AG09319 (cell line): ENCODE results near the gene TOMM5.

Source experiments
- DNase-seq: peaks from one replicate; pipeline ENCODE4 v3.0.0-alpha.2; 2010; ENCODE audit warnings: low read depth; ENCODE audit errors: extremely low read depth
- TF ChIP-seq, protein P1 (sequence below): IDR thresholded peaks from 2 replicates; pipeline ENCODE4 v1.5.1; 2011; ENCODE audit warnings: low read depth, mild to moderate bottlenecking, inconsistent platforms, low read length, moderate library complexity

TOMM5 gene

DNA sequence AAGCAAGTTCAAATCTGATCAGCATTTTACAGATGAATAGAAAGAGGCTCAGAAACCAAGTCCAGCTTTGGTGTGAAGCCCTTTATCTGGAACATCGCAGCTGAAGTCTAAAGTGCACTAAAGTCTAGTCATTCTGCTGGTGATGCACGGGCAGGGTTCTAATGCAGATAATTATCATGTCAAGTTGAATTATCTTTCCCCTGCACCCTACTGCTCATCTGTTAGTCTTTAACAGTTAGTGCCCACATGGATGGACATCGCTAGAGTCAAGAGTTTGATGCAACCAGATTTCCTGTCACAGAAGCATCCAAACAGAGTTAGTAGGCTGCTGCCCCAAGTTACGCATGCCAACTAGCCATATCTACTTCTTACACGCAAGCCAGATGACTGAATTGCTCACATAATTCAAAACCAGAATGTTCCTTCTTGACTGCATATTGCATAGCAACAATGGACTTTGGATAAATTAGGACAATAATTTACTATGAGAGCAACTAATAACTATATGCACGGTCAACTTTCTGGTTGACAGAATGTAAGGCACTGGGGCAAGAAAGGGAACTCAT, 1.6 kb upstream of the TOMM5 start:
- no peak for DNase-seq
- TF ChIP-seq, protein P1, sequence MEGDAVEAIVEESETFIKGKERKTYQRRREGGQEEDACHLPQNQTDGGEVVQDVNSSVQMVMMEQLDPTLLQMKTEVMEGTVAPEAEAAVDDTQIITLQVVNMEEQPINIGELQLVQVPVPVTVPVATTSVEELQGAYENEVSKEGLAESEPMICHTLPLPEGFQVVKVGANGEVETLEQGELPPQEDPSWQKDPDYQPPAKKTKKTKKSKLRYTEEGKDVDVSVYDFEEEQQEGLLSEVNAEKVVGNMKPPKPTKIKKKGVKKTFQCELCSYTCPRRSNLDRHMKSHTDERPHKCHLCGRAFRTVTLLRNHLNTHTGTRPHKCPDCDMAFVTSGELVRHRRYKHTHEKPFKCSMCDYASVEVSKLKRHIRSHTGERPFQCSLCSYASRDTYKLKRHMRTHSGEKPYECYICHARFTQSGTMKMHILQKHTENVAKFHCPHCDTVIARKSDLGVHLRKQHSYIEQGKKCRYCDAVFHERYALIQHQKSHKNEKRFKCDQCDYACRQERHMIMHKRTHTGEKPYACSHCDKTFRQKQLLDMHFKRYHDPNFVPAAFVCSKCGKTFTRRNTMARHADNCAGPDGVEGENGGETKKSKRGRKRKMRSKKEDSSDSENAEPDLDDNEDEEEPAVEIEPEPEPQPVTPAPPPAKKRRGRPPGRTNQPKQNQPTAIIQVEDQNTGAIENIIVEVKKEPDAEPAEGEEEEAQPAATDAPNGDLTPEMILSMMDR: no peak

DNA sequence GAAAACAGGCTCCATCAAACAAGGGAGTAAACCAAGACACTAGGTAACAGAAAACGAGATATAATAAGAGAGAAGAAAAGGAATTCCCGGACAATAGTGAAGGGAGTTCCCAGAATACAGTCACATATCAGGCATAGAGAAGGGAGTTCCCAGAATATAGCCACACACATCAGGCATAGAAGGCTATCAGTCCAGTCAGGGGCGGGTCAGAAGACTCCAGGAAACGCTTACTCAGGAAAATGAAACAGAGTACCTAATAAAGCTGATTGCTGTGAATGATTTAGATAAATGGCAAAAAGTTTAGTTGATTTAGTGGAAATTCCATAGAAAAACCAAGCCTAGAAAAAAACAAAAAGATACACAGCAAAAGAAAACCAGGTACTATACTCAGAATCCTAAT, 4.9 kb downstream of the TOMM5 start:
- no peak for DNase-seq
- TF ChIP-seq, protein P1: no peak

DNA sequence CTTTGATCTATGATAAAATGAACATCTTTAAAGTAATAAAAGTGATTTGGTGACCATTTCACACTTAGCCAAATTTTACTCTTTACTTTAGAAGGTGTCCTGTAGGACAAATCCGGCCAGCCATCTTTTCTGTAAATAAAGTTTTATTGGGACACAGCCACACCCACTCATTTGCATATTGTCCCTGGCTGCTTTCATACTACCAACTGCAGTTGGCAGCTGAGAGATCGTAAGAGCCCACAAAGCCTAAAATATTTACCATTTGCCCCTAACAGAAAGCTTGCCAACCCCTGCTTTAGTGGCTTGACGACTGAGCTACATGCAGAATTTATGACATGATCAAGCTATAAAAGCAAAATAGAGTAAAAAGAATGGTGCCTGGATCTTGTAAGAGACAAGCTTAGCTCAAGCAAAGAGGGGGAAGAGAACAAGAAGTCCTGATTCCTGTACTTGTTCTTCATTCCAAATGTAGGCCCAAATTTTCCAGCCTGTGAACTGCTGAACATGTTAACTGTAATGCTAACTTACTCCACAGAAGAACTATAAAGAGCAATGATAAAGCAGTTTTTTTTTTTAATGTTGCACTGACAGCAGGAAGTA, 8.8 kb downstream of the TOMM5 start:
- DNase-seq: no peak

DNA sequence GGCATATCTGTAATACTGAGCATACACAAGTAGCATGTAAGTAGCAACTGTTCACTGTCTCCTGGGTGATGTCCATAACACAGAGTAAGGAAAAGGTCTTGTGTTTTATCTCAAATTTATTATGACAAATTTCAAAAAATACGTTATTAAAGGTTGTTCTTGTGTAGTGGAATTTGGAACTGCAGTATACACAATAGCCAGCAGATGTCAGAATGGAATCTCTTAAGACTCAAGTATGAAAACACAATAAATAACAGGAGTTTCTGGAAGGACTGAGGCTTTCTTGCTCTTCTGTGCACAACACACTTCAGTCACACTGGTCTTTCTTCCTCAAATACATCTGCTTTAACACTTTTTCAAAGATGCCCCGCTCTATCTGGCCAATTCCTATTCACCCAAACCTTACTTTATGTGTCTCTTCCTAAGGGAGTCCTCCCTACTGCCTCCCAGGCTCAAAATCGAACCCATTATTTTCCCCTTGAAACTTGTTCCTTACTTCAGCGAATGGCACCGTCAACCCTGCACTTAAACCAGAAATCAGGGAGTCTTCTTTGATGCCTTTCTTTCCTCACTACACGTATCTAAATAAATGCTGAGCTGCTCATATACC, 9.7 kb downstream of the TOMM5 start:
- TF ChIP-seq, protein P1: peak; percentile 70
- DNase-seq: peak; percentile 38

More for the DNA sequence above, 8.8 kb downstream of the TOMM5 start:
- TF ChIP-seq, protein P1: no peak

DNA sequence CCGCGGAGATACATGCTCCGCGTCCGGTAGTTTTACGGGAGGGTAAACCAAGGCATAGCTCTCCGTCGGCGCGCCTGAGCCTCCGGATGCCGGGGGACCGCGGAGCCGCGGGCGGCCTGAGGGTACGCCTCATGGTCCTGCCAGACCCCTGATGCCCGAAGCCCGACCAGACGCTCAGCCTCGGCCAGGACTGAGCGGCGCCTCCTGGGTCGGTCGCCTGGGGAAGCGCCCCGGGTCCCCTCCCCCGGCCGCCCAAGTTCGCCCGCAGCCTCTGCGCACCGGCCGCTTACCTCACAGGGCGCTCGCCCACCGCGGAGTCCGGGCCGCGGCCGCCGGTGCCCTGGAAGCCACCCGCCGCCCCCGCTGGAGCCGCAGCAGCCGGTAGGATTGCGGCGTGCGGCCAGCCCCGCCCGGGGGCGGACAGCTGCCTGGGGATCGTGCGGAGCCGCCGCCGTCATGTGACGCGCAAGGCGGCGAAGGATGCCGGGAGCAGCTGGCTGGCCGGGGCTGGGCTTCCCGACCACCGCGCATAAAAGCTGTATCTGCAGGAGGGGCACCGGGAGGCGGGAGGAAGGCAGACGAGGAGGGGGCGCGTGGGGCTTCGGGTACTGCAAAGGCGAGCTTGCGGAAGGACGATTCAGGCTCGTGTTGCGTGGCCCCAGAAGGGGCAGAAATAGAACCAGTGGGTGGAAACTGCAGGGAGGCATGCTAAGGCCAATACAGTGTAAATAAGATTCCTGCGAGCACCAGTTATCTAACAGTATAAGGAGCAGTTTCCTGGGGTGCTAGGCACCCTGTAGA, 16.3 kb downstream of the TOMM5 start, which contains the start of gene FBXO10:
TSS of gene FBXO10 (minus strand) at position 460 of the 801 bp plus-strand sequence. CDS start 34,612 bp downstream, outside the sequence.
- DNase-seq: no peak
- TF ChIP-seq, protein P1: no peak

DNA sequence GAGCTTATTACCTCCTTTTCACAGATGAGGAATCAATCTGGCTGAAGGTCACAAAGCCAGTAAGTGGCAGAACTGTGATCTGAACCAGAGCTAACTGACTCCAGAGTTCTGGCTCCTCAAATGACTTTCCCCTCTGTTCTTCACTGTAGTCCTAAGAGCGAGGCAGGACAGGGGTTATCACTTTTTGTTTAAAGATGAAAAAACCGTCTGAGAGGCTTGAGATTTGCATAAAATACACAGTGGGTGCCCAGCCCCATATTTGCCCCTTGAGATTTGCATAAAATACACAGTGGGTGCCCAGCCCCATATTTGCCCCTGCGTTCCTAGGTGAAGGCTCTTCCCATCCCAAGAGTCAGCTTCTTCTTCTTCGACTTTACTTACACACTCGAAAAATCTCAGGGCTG, 16.9 kb downstream of the TOMM5 start:
- DNase-seq: no peak

More for the DNA sequence above, 16.9 kb downstream of the TOMM5 start:
- TF ChIP-seq, protein P1: no peak
